HepG2 (cell line): Measurements from ENCODE around the gene ONECUT2. TPM values are rescaled to one million over a fixed set of nuclear protein-coding genes. Genes with fewer than 3 reads are reported as not detected.

ENCODE experiments used
- ELF3 ChIP-seq: IDR thresholded peaks from 2 replicates; pipeline ENCODE4 v1.6.1; 2016; ENCODE audit warnings: missing genetic modification reagents, missing compliant biosample characterization
- FOSL1 ChIP-seq: sonication (generic); formaldehyde crosslinking; IDR thresholded peaks from 2 replicates; pipeline ENCODE4 v1.9.0; 2021; ENCODE audit warnings: missing genetic modification reagents, borderline replicate concordance
- FOSL2 ChIP-seq: sonication (generic); formaldehyde crosslinking; IDR thresholded peaks from 2 replicates; pipeline ENCODE4 v1.4.0; 2020; ENCODE audit warnings: missing genetic modification reagents
- FOXP4 ChIP-seq: sonication (generic); formaldehyde crosslinking; IDR thresholded peaks from 2 replicates; pipeline ENCODE4 v1.4.0; 2020; ENCODE audit warnings: missing genetic modification reagents
- GZF1 ChIP-seq: sonication (generic); formaldehyde crosslinking; IDR thresholded peaks from 2 replicates; pipeline ENCODE4 v1.5.1; 2020; ENCODE audit warnings: mild to moderate bottlenecking, missing genetic modification reagents
- HIVEP1 ChIP-seq: sonication (generic); formaldehyde crosslinking; IDR thresholded peaks from 2 replicates; pipeline ENCODE4 v1.4.0; 2020; ENCODE audit warnings: mild to moderate bottlenecking, missing genetic modification reagents
- HNF4A ChIP-seq: sonication (generic); formaldehyde crosslinking; IDR thresholded peaks from 2 replicates; pipeline ENCODE4 v1.4.0; 2020; ENCODE audit warnings: missing genetic modification reagents
- KLF16 ChIP-seq, 2 experiments: sonication (generic) in 1 of 2; formaldehyde crosslinking in 1 of 2; IDR thresholded peaks; 2 replicates each; pipeline versions ENCODE4 v1.6.1 to v1.8.0; 2016 to 2023; ENCODE audit warnings: missing genetic modification reagents in 2 of 2, missing compliant biosample characterization in 1 of 2
- MAF1 ChIP-seq: sonication (generic); formaldehyde crosslinking; IDR thresholded peaks from 2 replicates; pipeline ENCODE4 v1.5.0; 2020; ENCODE audit warnings: missing genetic modification reagents, borderline replicate concordance
- NR1H2 ChIP-seq: sonication (generic); formaldehyde crosslinking; IDR thresholded peaks from 2 replicates; pipeline ENCODE4 v1.8.1; 2022; ENCODE audit warnings: low read depth, missing genetic modification reagents, borderline replicate concordance
- RORA ChIP-seq: sonication (generic); formaldehyde crosslinking; IDR thresholded peaks from 2 replicates; pipeline ENCODE4 v1.5.0; 2020; ENCODE audit warnings: mild to moderate bottlenecking, missing genetic modification reagents, moderate library complexity
- SMARCC2 ChIP-seq: fragments of 450-650 bp; IDR thresholded peaks from 2 replicates; pipeline ENCODE4 v1.6.1; 2017; ENCODE audit warnings: antibody characterized with exemption, mild to moderate bottlenecking
- SP2 ChIP-seq: sonication (generic); formaldehyde crosslinking; IDR thresholded peaks from 2 replicates; pipeline ENCODE4 v1.5.1; 2020; ENCODE audit warnings: mild to moderate bottlenecking, missing genetic modification reagents
- TMF1 ChIP-seq: sonication (generic); formaldehyde crosslinking; IDR thresholded peaks from 2 replicates; pipeline ENCODE4 v1.8.1; 2022; ENCODE audit warnings: low read depth, missing genetic modification reagents
- ZBTB1 ChIP-seq: sonication (generic); formaldehyde crosslinking; IDR thresholded peaks from 2 replicates; pipeline ENCODE4 v1.4.0; 2020; ENCODE audit warnings: missing genetic modification reagents, borderline replicate concordance
- ZBTB21 ChIP-seq: sonication (generic); formaldehyde crosslinking; IDR thresholded peaks from 2 replicates; pipeline ENCODE4 v1.4.0; 2020; ENCODE audit warnings: missing genetic modification reagents
- ZNF230 ChIP-seq: sonication (generic); formaldehyde crosslinking; IDR thresholded peaks from 2 replicates; pipeline ENCODE4 v1.4.0; 2020; ENCODE audit warnings: mild to moderate bottlenecking, missing genetic modification reagents
- ZNF232 ChIP-seq: sonication (generic); formaldehyde crosslinking; IDR thresholded peaks from 2 replicates; pipeline ENCODE4 v1.4.0; 2020; ENCODE audit warnings: missing genetic modification reagents, borderline replicate concordance
- ZNF430 ChIP-seq: sonication (generic); formaldehyde crosslinking; IDR thresholded peaks from 2 replicates; pipeline ENCODE4 v1.9.0; 2021; ENCODE audit warnings: mild to moderate bottlenecking, missing genetic modification reagents
- ZNF556 ChIP-seq: sonication (generic); formaldehyde crosslinking; IDR thresholded peaks from 2 replicates; pipeline ENCODE4 v1.4.0; 2020; ENCODE audit warnings: mild to moderate bottlenecking, missing genetic modification reagents, borderline replicate concordance
- ZNF616 ChIP-seq: sonication (generic); formaldehyde crosslinking; IDR thresholded peaks from 2 replicates; pipeline ENCODE4 v1.5.0; 2020; ENCODE audit warnings: low read depth, mild to moderate bottlenecking, missing genetic modification reagents
- ZNF740 ChIP-seq: sonication (generic); formaldehyde crosslinking; IDR thresholded peaks from 2 replicates; pipeline ENCODE4 v1.4.0; 2020; ENCODE audit warnings: missing genetic modification reagents
- ZSCAN21 ChIP-seq: sonication (generic); formaldehyde crosslinking; IDR thresholded peaks from 2 replicates; pipeline ENCODE4 v1.8.0; 2022; ENCODE audit warnings: mild to moderate bottlenecking, missing genetic modification reagents, moderate library complexity, borderline replicate concordance
- ZSCAN29 ChIP-seq: sonication (generic); formaldehyde crosslinking; conservative IDR thresholded peaks from 2 replicates; pipeline ENCODE4 v1.4.0; 2020; ENCODE audit warnings: mild to moderate bottlenecking, missing genetic modification reagents
- polyA plus RNA-seq, 8 experiments: library from polyadenylated mRNA; depleted of rRNA in 3 of 8; stranded (reverse) in 7 of 8; unstranded in 1 of 8; fragments of >200 nt; fragmentation: Illumina TruSeq in 4 of 8; extraction: Trizol in 4 of 8; gene quantifications; 2 replicates each; pipeline versions ENCODE4 v1.2.1 to v1.2.3, GENCODE V29; 2011 to 2016; ENCODE audit warnings: low read depth in 4 of 8, missing spikeins in 1 of 8, mixed read lengths in 1 of 8; ENCODE audit not compliant: insufficient read depth in 1 of 8
- total RNA-seq, 5 experiments: library from RNA; depleted of rRNA; stranded (reverse); fragments of >200 nt; fragmentation: Illumina TruSeq; extraction: Trizol; gene quantifications; 2 replicates each; pipeline ENCODE4 v1.2.3, GENCODE V29; 2016; ENCODE audit warnings: low read depth in 1 of 5

The ONECUT2 gene
- total and polyA plus RNA-seq, 2 of the 13 experiments (the other 11 are each of a cell fraction or from before 2014, with no cell fraction given): 3.0 to 3.2 TPM

GRCh38 chr18:57437766-57438671 lies 2.8 kb downstream of the ONECUT2 start (continued):
- TF ChIP-seq GZF1 (CRISPR knock-in tag) (no peak; the same call in 1 of the 2 replicates), FOSL2 (CRISPR knock-in tag) (peak; percentile 8; the same call in 1 of the 2 replicates), ZSCAN21 (CRISPR knock-in tag) (peak; percentile 25; the same call in 1 of the 2 replicates), ZNF740 (no peak), KLF16 (CRISPR knock-in tag; IDR thresholded peaks at IDR 0.05) (peak in 1 of 2 experiments; percentile 82; a peak in 2 of 4 replicates), SMARCC2 (no peak), RORA (CRISPR knock-in tag) (no peak), ZNF556 (CRISPR knock-in tag) (peak; percentile 76; the same call in 1 of the 2 replicates), FOSL1 (no peak), ZBTB21 (no peak), ELF3 (CRISPR knock-in tag) (no peak), NR1H2 (CRISPR knock-in tag) (no peak), TMF1 (CRISPR knock-in tag) (no peak), ZNF230 (CRISPR knock-in tag) (0 out of 2 replicates have a peak, but pooled peaks have one; percentile 46), ZSCAN29 (CRISPR knock-in tag) (no peak), ZNF430 (no peak), ZNF616 (CRISPR knock-in tag) (no peak), HIVEP1 (no peak), ZNF232 (CRISPR knock-in tag) (no peak), FOXP4 (CRISPR knock-in tag) (no peak), MAF1 (CRISPR knock-in tag) (no peak), ZBTB1 (CRISPR knock-in tag) (no peak), HNF4A (peak; percentile 1; the same call in 1 of the 2 replicates), SP2 (CRISPR knock-in tag) (no peak)
